Central memory CD4-positive, alpha-beta T cell (primary cell): ENCODE data around the gene URB1.
"Not testable (repeated sequence)": the region's sequence is repeated elsewhere in the genome, so short reads cannot be mapped to it uniquely, and the experiment has no call there.

Experiments
- DNase-seq: peaks from one replicate; pipeline ENCODE4 v3.0.0; 2022

URB1 gene

GRCh38 chr21:32281531-32281930 lies 111.3 kb downstream of the URB1 start:
- DNase-seq = no peak

DNA sequence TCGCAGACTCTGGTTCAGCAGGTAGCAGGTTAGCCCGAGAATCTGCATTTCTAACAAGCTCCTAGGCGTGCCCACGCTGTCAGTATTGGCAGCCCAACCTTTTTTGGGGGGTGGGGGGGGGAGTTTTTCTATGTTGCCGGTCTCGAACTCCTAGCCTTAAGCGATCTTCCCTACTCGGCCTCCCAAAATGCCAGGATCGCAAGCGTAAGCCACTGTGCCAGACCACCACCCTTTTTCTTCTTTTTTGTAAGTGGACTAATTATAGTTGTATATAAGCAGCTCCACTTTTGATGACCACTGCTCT lies 113.5 kb downstream of the URB1 start:
- DNase-seq = no peak

- peak; percentile 94 for DNase-seq
These were observed 114.1 kb downstream of the URB1 start, which contains the start of gene MIS18A for GRCh38 chr21:32278518-32279376. Gene MIS18A (minus strand): TSS chr21:32279049. CDS start chr21:32279014, 35 bp downstream.

DNA sequence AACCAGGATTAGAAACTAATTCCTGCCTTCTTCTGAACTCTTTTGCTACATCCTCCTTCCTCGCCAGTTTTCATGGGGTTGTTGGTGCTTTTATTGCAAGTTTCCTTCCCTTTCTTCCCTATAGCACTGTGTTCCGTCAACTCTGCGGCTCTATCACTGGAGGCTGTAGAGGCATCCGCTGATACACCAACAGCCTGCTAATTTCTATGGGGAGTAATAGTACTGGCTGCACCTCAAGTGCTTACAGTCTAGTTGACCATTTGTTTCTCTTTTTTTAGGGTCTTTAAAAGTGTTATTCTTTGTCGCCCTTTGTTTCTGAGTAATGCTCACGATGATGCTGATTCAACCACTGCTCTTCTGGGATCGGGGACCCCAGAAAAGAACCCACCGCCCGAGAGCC lies 114.7 kb downstream of the URB1 start:
- DNase-seq = no peak

DNA sequence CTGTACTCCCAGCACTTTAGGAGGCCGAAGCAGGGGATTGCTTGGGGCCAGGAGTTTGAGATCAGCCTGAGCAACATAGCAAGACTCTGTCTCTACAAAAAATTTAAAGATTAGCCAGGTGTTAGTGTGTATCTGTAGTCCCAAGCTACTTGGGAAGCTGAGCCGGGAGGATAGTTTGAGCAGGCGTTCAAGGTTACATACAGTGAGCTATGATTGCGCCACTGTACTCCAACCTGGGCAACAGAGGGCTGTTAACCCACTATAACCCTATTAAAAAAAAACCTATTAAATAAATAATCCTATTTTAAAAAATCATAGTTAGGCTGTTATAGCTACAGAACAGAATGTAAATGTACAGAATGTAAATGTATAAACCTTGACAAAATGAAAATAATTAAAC lies 116.1 kb downstream of the URB1 start:
- DNase-seq = no peak

- no peak for DNase-seq
These were observed 122.1 kb downstream of the URB1 start for GRCh38 chr21:32270748-32271147.

- not testable (repeated sequence) for DNase-seq
These were observed 127.5 kb downstream of the URB1 start for GRCh38 chr21:32265321-32265720.

DNA sequence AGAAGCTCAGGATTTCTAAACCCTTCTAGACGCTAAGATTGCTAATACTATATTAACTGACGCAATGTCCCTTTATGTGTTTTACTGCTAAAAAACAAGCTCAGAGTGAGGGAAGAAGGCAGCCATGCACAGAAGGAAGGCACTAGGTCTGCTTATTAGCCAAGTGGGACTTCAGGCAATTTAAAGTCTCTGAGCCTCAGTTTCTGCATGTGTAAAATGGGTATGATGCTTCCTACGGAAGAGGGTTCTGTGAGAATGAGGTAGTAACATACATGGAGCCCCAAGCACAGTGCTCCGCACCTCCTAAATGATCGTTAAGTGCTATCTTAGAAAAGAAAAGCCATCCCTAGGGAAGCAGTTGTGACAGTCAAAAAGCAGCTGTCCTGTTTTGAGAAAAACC lies 130.9 kb downstream of the URB1 start:
- DNase-seq = no peak
